SK-N-SH treated with all-trans-retinoic acid at 6 μM for 48 hours (cell line): ENCODE measurements around the gene ARHGAP22.

Source experiments
- ATAC-seq: fragments of 200-7000 bp; cut with Tn5 transposase; 3 replicates; pipeline ENCODE4 v1.9.1; 2020; ENCODE audit warnings: mild to moderate bottlenecking, moderate library complexity
- BACH2 ChIP-seq: fragments of 250-450 bp; sonication (Bioruptor Pico); IDR thresholded peaks from 2 replicates; pipeline ENCODE4 v1.9.0; 2021; ENCODE audit warnings: mild to moderate bottlenecking, borderline replicate concordance
- CSDC2 ChIP-seq: fragments of 250-450 bp; sonication (Bioruptor Pico); IDR thresholded peaks from 2 replicates; pipeline ENCODE4 v1.5.0; 2020; ENCODE audit warnings: mild to moderate bottlenecking, moderate library complexity
- GLIS3 ChIP-seq: fragments of 250-450 bp; sonication (Bioruptor Pico); IDR thresholded peaks from 2 replicates; pipeline ENCODE4 v1.5.0; 2020; ENCODE audit warnings: mild to moderate bottlenecking, moderate library complexity
- ISL1 ChIP-seq: fragments of 250-450 bp; sonication (Bioruptor Pico); IDR thresholded peaks from 2 replicates; pipeline ENCODE4 v2.1.2; 2022; ENCODE audit warnings: mild to moderate bottlenecking, moderate library complexity
- PPARA ChIP-seq: fragments of 250-450 bp; sonication (Bioruptor Pico); IDR thresholded peaks from 2 replicates; pipeline ENCODE4 v1.5.0; 2020; ENCODE audit warnings: mild to moderate bottlenecking, borderline replicate concordance
- RARB ChIP-seq: fragments of 250-450 bp; sonication (Bioruptor Pico); IDR thresholded peaks from 2 replicates; pipeline ENCODE4 v1.8.0; 2021; ENCODE audit warnings: mild to moderate bottlenecking, moderate library complexity
- TOX ChIP-seq: fragments of 250-450 bp; sonication (Bioruptor Pico); IDR thresholded peaks from 2 replicates; pipeline ENCODE4 v1.8.0; 2021; ENCODE audit warnings: mild to moderate bottlenecking, moderate library complexity, borderline replicate concordance
- ZC3H10 ChIP-seq: fragments of 250-450 bp; sonication (Bioruptor Pico); IDR thresholded peaks from 2 replicates; pipeline ENCODE4 v1.5.1; 2021; ENCODE audit warnings: mild to moderate bottlenecking, moderate library complexity
- ZFP3 ChIP-seq: fragments of 250-450 bp; sonication (Bioruptor Pico); IDR thresholded peaks from 2 replicates; pipeline ENCODE4 v1.5.0; 2020; ENCODE audit warnings: mild to moderate bottlenecking, moderate library complexity
- ZFP30 ChIP-seq: fragments of 450-650 bp; formaldehyde crosslinking; IDR thresholded peaks from 2 replicates; pipeline ENCODE4 v1.5.0; 2022; ENCODE audit warnings: mild to moderate bottlenecking, moderate library complexity
- ZNF70 ChIP-seq: fragments of 450-650 bp; formaldehyde crosslinking; IDR thresholded peaks from 2 replicates; pipeline ENCODE4 v1.5.0; 2020; ENCODE audit warnings: mild to moderate bottlenecking, moderate library complexity
- ZNF8 ChIP-seq: fragments of 450-650 bp; formaldehyde crosslinking; IDR thresholded peaks from 2 replicates; pipeline ENCODE4 v1.5.0; 2020; ENCODE audit warnings: mild to moderate bottlenecking, moderate library complexity
- TF ChIP-seq, protein P1 (sequence below): fragments of 250-450 bp; sonication (Bioruptor Pico); IDR thresholded peaks from 2 replicates; pipeline ENCODE4 v1.8.0; 2021; ENCODE audit warnings: low read depth, mild to moderate bottlenecking, moderate library complexity, borderline replicate concordance
- TF ChIP-seq, protein P2 (sequence below): fragments of 250-450 bp; sonication (Bioruptor Pico); IDR thresholded peaks from 2 replicates; pipeline ENCODE4 v1.5.0; 2020; ENCODE audit warnings: mild to moderate bottlenecking, moderate library complexity
- TF ChIP-seq, protein P3 (sequence below): fragments of 250-450 bp; sonication (Bioruptor Pico); IDR thresholded peaks from 2 replicates; pipeline ENCODE4 v1.8.0; 2020; ENCODE audit warnings: mild to moderate bottlenecking, moderate library complexity, borderline replicate concordance
- TF ChIP-seq, protein P4 (sequence below): fragments of 250-450 bp; sonication (Bioruptor Pico); IDR thresholded peaks from 2 replicates; pipeline ENCODE4 v1.5.1; 2021; ENCODE audit warnings: mild to moderate bottlenecking, moderate library complexity

The ARHGAP22 gene

DNA sequence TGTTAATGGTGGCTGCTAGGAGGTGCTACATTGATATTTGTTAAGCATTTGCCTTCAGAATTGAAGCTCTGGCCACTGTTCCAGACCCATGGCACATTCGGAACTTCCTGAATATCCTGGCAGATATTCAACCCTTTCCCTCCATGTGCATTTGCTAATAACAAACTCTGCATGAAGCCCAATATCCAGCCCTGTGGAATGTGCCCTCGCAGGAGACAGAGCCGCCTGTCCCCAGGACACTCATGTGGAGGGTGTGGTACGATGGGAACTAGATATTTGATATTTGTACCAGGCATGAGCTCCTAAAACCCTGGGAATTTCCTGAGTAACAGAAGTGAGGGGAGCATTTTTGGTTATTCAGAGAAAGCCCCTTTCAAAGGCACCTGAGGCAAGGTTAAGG, 21.6 kb upstream of the ARHGAP22 start:
- TF ChIP-seq, protein P1, sequence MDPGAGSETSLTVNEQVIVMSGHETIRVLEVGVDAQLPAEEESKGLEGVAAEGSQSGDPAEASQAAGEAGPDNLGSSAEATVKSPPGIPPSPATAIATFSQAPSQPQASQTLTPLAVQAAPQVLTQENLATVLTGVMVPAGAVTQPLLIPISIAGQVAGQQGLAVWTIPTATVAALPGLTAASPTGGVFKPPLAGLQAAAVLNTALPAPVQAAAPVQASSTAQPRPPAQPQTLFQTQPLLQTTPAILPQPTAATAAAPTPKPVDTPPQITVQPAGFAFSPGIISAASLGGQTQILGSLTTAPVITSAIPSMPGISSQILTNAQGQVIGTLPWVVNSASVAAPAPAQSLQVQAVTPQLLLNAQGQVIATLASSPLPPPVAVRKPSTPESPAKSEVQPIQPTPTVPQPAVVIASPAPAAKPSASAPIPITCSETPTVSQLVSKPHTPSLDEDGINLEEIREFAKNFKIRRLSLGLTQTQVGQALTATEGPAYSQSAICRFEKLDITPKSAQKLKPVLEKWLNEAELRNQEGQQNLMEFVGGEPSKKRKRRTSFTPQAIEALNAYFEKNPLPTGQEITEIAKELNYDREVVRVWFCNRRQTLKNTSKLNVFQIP (CRISPR knock-in tag), result no peak
- ATAC-seq, result no peak

DNA sequence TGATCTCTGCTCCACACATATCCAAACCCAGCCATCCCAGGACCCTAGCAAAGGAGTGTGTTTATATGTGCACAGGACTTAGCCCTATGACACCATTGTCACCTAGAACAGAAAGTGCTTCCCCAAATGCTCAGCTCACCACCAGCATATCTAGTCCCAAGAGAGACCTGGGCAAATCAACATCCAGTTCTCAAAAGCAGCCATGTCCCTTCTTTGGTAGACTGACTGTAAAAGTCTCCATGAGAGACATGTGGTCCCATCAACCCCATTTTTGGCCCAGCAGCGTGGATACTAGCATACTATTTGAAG, 20.9 kb upstream of the ARHGAP22 start:
- TF ChIP-seq PPARA (CRISPR knock-in tag), result no peak
- ATAC-seq, result no peak

DNA sequence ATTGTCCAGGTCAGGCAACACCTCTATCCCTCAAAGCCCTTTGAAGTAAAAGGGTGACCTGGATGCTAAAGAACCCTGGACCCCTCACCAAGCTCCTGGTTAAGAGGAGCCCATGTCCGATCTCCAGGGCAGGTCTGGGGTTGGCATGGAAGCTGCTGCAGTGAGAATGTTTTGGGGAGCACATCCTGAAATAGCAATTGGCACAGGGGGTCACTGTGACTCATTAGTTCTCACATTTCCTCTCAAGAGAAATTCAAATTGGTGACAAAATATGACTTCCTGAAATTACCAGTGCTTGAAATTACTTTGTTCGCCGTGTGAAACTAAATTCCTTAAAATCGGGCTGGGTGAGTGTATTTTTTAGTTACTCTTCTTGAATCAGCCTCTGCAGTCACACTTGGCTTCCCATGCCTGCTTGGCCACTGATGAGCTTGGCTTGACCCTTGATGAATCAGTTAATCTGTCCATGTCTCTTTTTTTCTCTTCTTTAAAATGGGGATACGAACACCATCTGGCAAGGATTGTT, 18.8 kb upstream of the ARHGAP22 start:
- no peak for ATAC-seq
- no peak for TF ChIP-seq TOX
- TF ChIP-seq GLIS3 (CRISPR knock-in tag), result no peak
- TF ChIP-seq, protein P2, sequence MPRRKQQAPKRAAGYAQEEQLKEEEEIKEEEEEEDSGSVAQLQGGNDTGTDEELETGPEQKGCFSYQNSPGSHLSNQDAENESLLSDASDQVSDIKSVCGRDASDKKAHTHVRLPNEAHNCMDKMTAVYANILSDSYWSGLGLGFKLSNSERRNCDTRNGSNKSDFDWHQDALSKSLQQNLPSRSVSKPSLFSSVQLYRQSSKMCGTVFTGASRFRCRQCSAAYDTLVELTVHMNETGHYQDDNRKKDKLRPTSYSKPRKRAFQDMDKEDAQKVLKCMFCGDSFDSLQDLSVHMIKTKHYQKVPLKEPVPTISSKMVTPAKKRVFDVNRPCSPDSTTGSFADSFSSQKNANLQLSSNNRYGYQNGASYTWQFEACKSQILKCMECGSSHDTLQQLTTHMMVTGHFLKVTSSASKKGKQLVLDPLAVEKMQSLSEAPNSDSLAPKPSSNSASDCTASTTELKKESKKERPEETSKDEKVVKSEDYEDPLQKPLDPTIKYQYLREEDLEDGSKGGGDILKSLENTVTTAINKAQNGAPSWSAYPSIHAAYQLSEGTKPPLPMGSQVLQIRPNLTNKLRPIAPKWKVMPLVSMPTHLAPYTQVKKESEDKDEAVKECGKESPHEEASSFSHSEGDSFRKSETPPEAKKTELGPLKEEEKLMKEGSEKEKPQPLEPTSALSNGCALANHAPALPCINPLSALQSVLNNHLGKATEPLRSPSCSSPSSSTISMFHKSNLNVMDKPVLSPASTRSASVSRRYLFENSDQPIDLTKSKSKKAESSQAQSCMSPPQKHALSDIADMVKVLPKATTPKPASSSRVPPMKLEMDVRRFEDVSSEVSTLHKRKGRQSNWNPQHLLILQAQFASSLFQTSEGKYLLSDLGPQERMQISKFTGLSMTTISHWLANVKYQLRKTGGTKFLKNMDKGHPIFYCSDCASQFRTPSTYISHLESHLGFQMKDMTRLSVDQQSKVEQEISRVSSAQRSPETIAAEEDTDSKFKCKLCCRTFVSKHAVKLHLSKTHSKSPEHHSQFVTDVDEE, result no peak
- TF ChIP-seq, protein P3, sequence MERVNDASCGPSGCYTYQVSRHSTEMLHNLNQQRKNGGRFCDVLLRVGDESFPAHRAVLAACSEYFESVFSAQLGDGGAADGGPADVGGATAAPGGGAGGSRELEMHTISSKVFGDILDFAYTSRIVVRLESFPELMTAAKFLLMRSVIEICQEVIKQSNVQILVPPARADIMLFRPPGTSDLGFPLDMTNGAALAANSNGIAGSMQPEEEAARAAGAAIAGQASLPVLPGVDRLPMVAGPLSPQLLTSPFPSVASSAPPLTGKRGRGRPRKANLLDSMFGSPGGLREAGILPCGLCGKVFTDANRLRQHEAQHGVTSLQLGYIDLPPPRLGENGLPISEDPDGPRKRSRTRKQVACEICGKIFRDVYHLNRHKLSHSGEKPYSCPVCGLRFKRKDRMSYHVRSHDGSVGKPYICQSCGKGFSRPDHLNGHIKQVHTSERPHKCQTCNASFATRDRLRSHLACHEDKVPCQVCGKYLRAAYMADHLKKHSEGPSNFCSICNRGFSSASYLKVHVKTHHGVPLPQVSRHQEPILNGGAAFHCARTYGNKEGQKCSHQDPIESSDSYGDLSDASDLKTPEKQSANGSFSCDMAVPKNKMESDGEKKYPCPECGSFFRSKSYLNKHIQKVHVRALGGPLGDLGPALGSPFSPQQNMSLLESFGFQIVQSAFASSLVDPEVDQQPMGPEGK (CRISPR knock-in tag), result no peak
- no peak for TF ChIP-seq ZNF70 (CRISPR knock-in tag)
- no peak for TF ChIP-seq ISL1 (CRISPR knock-in tag)
- no peak for TF ChIP-seq PPARA (CRISPR knock-in tag)
- no peak for TF ChIP-seq BACH2 (CRISPR knock-in tag)
- no peak for TF ChIP-seq ZFP30 (CRISPR knock-in tag)
- TF ChIP-seq, protein P4, sequence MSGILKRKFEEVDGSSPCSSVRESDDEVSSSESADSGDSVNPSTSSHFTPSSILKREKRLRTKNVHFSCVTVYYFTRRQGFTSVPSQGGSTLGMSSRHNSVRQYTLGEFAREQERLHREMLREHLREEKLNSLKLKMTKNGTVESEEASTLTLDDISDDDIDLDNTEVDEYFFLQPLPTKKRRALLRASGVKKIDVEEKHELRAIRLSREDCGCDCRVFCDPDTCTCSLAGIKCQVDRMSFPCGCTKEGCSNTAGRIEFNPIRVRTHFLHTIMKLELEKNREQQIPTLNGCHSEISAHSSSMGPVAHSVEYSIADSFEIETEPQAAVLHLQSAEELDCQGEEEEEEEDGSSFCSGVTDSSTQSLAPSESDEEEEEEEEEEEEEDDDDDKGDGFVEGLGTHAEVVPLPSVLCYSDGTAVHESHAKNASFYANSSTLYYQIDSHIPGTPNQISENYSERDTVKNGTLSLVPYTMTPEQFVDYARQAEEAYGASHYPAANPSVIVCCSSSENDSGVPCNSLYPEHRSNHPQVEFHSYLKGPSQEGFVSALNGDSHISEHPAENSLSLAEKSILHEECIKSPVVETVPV, result no peak
- no peak for TF ChIP-seq ZNF8 (CRISPR knock-in tag)
- no peak for TF ChIP-seq ZFP3 (CRISPR knock-in tag)
- TF ChIP-seq RARB, result no peak

DNA sequence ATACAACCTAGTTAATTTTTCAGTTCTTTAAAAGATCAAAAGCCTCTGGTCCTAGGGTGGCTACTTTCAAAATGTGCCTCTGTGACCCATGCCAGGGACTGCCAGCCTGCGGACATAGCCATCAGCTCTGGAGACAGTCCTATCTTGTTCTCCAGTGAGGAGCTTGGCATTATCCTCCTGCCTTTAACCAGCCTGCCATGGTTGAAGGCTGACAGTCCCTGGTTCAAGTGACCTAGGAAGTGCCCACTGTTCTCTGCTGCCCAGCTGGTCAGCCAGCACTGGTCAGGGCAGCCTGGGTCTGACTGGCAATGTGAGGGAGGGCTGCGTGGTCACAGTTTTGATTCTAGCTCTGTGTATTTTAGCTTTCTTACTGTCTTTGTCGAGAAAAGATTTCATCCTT, 18.1 kb upstream of the ARHGAP22 start:
- no peak for ATAC-seq
- no peak for TF ChIP-seq CSDC2 (CRISPR knock-in tag)
- TF ChIP-seq, protein P2, result no peak
- TF ChIP-seq ZC3H10, result no peak
- TF ChIP-seq, protein P1 (CRISPR knock-in tag), result no peak
- TF ChIP-seq ZNF8 (CRISPR knock-in tag), result no peak
- no peak for TF ChIP-seq RARB
- no peak for TF ChIP-seq ZFP30 (CRISPR knock-in tag)
- TF ChIP-seq, all 23 proteins: peak for 0
